ENCODE results near the gene IFNA8. TPM values are rescaled to one million over a fixed set of nuclear protein-coding genes. Genes with fewer than 3 reads are reported as not detected.
"Not testable (repeated sequence)": the region's sequence is repeated elsewhere in the genome, so short reads cannot be mapped to it uniquely, and the experiment has no call there.

Gene IFNA8
- total and polyA plus RNA-seq, 2 donors (not counting 1 experiment from before 2014, with no cell fraction given), result not detected

DNA sequence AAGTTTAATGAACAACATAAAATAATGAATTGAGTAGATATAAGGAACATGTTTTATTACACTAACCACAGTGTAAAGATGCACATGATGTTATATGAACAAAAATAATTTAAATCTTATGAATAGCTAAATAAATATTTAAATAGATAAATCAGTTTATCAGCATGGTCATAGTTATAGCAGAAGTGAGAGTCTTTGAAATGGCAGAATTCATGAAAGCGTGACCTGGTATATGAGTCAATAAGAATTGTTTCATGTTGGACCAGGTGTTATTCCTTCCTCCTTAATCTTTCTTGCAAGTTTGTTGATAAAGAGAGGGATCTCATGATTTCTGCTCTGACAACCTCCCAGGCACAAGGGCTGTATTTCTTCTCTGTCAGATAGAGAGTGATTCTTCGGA lies 41.7 kb upstream of the IFNA8 start:
- H3K27ac ChIP-seq (ENCODE audit: low read length in 2 of 2); H3K4me1 Mint-ChIP-seq; H3K9me3 ChIP-seq (ENCODE audit: control extremely low read depth in 1 of 3, control insufficient read depth in 2 of 3, insufficient read depth in 1 of 3, low read length in 2 of 3); H3K36me3 ChIP-seq (replicated peaks in 1 of 2; ENCODE audit: control extremely low read depth in 1 of 2, control insufficient read depth in 1 of 2, extremely low read depth in 1 of 2, insufficient read depth in 2 of 2, low read length in 1 of 2); H3K9ac ChIP-seq (ENCODE audit: low read length); H3K27me3 ChIP-seq (replicated peaks in 1 of 4; ENCODE audit: control extremely low read depth in 1 of 4, control insufficient read depth in 3 of 4, insufficient read depth in 4 of 4, low read length in 3 of 4); CTCF ChIA-PET; H3K4me3 ChIP-seq (ENCODE audit: control extremely low read depth in 1 of 5, extremely low read depth in 1 of 5, insufficient read depth in 1 of 5, low read depth in 2 of 5, low read length in 4 of 5); H3K4me2 ChIP-seq (replicated peaks; ENCODE audit: low read depth, low read length, poor library complexity, severe bottlenecking); H3K79me2 ChIP-seq (ENCODE audit: control insufficient read depth, insufficient read depth, low read length); H3K4me1 ChIP-seq (ENCODE audit: control insufficient read depth in 2 of 2, insufficient read depth in 2 of 2, low read length in 2 of 2); H2AFZ ChIP-seq (ENCODE audit: insufficient read depth, low read depth, low read length, poor library complexity, severe bottlenecking); H4K20me1 ChIP-seq (ENCODE audit: control insufficient read depth, insufficient read depth, low read length, poor library complexity, severe bottlenecking); H3K27ac Mint-ChIP-seq; POLR2A ChIA-PET; H3K9me3 Mint-ChIP-seq (ENCODE audit: insufficient read depth); H3K4me3 Mint-ChIP-seq: not testable (repeated sequence)
- peaks cover 33% of the 10 kb centered on the region for H3K27me3 Mint-ChIP-seq
- DNase-seq (peak; percentile 24), ATAC-seq (ENCODE audit: low read depth) (peak; percentile 51)
- intact Hi-C loops (cut with micrococcal nuclease), result loop anchor here (2.0 kb wide), 1 partner anchor 74 kb away; the partner anchor contains the start of gene IFNA1
- no CpG with 5 or more reads among the region's 2 CpGs for WGBS (ENCODE audit: insufficient coverage)

DNA sequence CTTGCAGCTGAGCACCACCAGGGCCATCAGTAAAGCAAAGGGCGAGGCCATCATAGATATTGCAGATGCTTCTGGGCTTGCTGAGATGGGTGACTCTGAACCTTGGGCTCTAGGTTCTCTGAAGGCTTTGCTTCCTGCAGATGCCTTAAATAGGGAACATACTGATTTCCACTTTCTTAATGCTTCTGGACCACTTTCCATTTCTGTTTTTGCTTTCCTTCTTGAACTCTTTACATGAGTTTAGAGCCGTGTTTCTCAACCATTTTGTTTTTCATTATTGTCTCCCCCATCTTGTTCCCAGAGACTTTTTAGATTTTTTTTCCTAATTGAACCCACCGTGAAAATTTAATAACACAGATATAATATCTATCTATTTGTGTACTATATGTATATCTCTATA lies 41.0 kb upstream of the IFNA8 start, which contains the start of gene IFNA13:
Gene IFNA13 (minus strand): TSS at position 101 of the 400 bp plus-strand sequence. CDS start 47 bp downstream, at position 54.
- H3K27ac Mint-ChIP-seq, result no peak within 1 kb of the TSS
- Histone ChIP-seq H3K4me1 (ENCODE audit: control insufficient read depth in 2 of 2, insufficient read depth in 2 of 2, low read length in 2 of 2) (peaks cover 0 to 2% of the 10 kb centered on the region in 2 donors), H3K9ac (ENCODE audit: low read length) (no peak within 1 kb of the TSS), H3K27ac (ENCODE audit: low read length in 2 of 2) (no peak within 1 kb of the TSS), H3K9me3 (ENCODE audit: control extremely low read depth in 1 of 3, control insufficient read depth in 2 of 3, insufficient read depth in 1 of 3, low read length in 2 of 3) (no peaks in the 10 kb centered on the region), H3K27me3 (replicated peaks in 1 of 4; ENCODE audit: control extremely low read depth in 1 of 4, control insufficient read depth in 3 of 4, insufficient read depth in 4 of 4, low read length in 3 of 4) (peaks cover 0 to 8% (median 4%) of the 10 kb centered on the region in 4 experiments), H3K79me2 (ENCODE audit: control insufficient read depth, insufficient read depth, low read length) (no peaks in the 10 kb centered on the region), H2AFZ (ENCODE audit: insufficient read depth, low read depth, low read length, poor library complexity, severe bottlenecking) (no peak within 1 kb of the TSS), H3K4me2 (replicated peaks; ENCODE audit: low read depth, low read length, poor library complexity, severe bottlenecking) (no peak within 1 kb of the TSS), H3K4me3 (ENCODE audit: control extremely low read depth in 1 of 5, extremely low read depth in 1 of 5, insufficient read depth in 1 of 5, low read depth in 2 of 5, low read length in 4 of 5) (no peak within 1 kb of the TSS), H3K36me3 (replicated peaks in 1 of 2; ENCODE audit: control extremely low read depth in 1 of 2, control insufficient read depth in 1 of 2, extremely low read depth in 1 of 2, insufficient read depth in 2 of 2, low read length in 1 of 2) (no peaks in the 10 kb centered on the region), H4K20me1 (ENCODE audit: control insufficient read depth, insufficient read depth, low read length, poor library complexity, severe bottlenecking) (no peaks in the 10 kb centered on the region)
- intact Hi-C loops (cut with micrococcal nuclease), result loop anchor here (2.0 kb wide), 1 partner anchor 73 kb away; the partner anchor contains the start of gene IFNA1
- no peak within 1 kb of the TSS for H3K4me3 Mint-ChIP-seq
- TF ChIP-seq EZH2 (IDR thresholded peaks at IDR 0.05; ENCODE audit: borderline replicate concordance, insufficient read depth, low read depth, low read length, poor library complexity, severe bottlenecking) (no peak), CTCF (IDR thresholded peaks at IDR 0.05) (no peak)
- peaks cover 2% of the 10 kb centered on the region for H3K4me1 Mint-ChIP-seq
- no peaks in the 10 kb centered on the region for H3K9me3 Mint-ChIP-seq (ENCODE audit: insufficient read depth)
- CTCF ChIA-PET, result no interaction called here
- H3K27me3 Mint-ChIP-seq, result peaks cover 33% of the 10 kb centered on the region
- ATAC-seq (ENCODE audit: low read depth), result no peak
- POLR2A ChIA-PET, result no interaction called here
- DNase-seq, result no peak
- WGBS (ENCODE audit: insufficient coverage), result 89% methylated on average over 1 of the region's 3 CpGs

- H4K20me1 ChIP-seq (ENCODE audit: control insufficient read depth, insufficient read depth, low read length, poor library complexity, severe bottlenecking); H3K79me2 ChIP-seq (ENCODE audit: control insufficient read depth, insufficient read depth, low read length); intact Hi-C loops (cut with micrococcal nuclease); H3K27ac ChIP-seq (ENCODE audit: low read length in 2 of 2); H3K4me3 ChIP-seq (ENCODE audit: control extremely low read depth in 1 of 5, extremely low read depth in 1 of 5, insufficient read depth in 1 of 5, low read depth in 2 of 5, low read length in 4 of 5); H3K9me3 Mint-ChIP-seq (ENCODE audit: insufficient read depth); H3K9me3 ChIP-seq (ENCODE audit: control extremely low read depth in 1 of 3, control insufficient read depth in 2 of 3, insufficient read depth in 1 of 3, low read length in 2 of 3); H3K4me3 Mint-ChIP-seq; H3K4me1 Mint-ChIP-seq; H2AFZ ChIP-seq (ENCODE audit: insufficient read depth, low read depth, low read length, poor library complexity, severe bottlenecking); ATAC-seq (ENCODE audit: low read depth); H3K4me1 ChIP-seq (ENCODE audit: control insufficient read depth in 2 of 2, insufficient read depth in 2 of 2, low read length in 2 of 2); H3K4me2 ChIP-seq (replicated peaks; ENCODE audit: low read depth, low read length, poor library complexity, severe bottlenecking); POLR2A ChIA-PET; H3K36me3 ChIP-seq (replicated peaks in 1 of 2; ENCODE audit: control extremely low read depth in 1 of 2, control insufficient read depth in 1 of 2, extremely low read depth in 1 of 2, insufficient read depth in 2 of 2, low read length in 1 of 2); DNase-seq; H3K9ac ChIP-seq (ENCODE audit: low read length); H3K27ac Mint-ChIP-seq: not testable (repeated sequence)
- H3K27me3 Mint-ChIP-seq, result peaks cover 30% of the 10 kb centered on the region
- peaks cover 0 to 12% (median 8%) of the 10 kb centered on the region in 4 experiments for H3K27me3 ChIP-seq (replicated peaks in 1 of 4; ENCODE audit: control extremely low read depth in 1 of 4, control insufficient read depth in 3 of 4, insufficient read depth in 4 of 4, low read length in 3 of 4)
- CTCF ChIA-PET, result interaction anchor here (1.1 kb wide), 1 partner anchor 24 kb away, joined by 3 read pairs; no protein-coding TSS in a partner anchor
- WGBS (ENCODE audit: insufficient coverage), result 80% methylated on average over 1 of the region's 4 CpGs
These were observed 37.5 kb upstream of the IFNA8 start for GRCh38 chr9:21371467-21371866.
